Activated CD4-positive, alpha-beta memory T cell treated with anti-CD3 and anti-CD28 coated beads for 36 hours (primary cell): ENCODE data around the gene KISS1. TPM values are rescaled to one million over a fixed set of nuclear protein-coding genes. Genes with fewer than 3 reads are reported as not detected.

ENCODE experiments used
- CTCF ChIA-PET: fragments of 350-600 bp; sonication (Branson Sonifier 250); formaldehyde crosslinking; loops from one replicate; lab custom pipeline; 2021; ENCODE audit warnings: antibody characterized with exemption, inconsistent platforms; lab: Charles Lee
- POLR2A ChIA-PET: fragments of 350-600 bp; sonication (Branson Sonifier 250); formaldehyde crosslinking; loops from one replicate; lab custom pipeline; 2021; ENCODE audit warnings: antibody characterized with exemption; lab: Charles Lee
- DNase-seq: peaks from one replicate; pipeline ENCODE4 v3.0.0-alpha.2; 2020
- H3K27ac Mint-ChIP-seq: one replicate; pipeline ENCODE4 v1.8.0; 2021; ENCODE audit warnings: mixed read lengths
- H3K27me3 Mint-ChIP-seq: one replicate; pipeline ENCODE4 v1.8.0; 2021; ENCODE audit warnings: mixed read lengths
- H3K36me3 Mint-ChIP-seq: one replicate; pipeline ENCODE4 v1.8.0; 2021; ENCODE audit warnings: mixed read lengths
- H3K4me1 Mint-ChIP-seq: one replicate; pipeline ENCODE4 v1.8.0; 2021; ENCODE audit warnings: low read depth, mixed read lengths
- H3K4me3 Mint-ChIP-seq: one replicate; pipeline ENCODE4 v1.8.0; 2021; ENCODE audit warnings: mild to moderate bottlenecking, mixed read lengths
- H3K9me3 Mint-ChIP-seq: one replicate; pipeline ENCODE4 v1.8.0; 2021; ENCODE audit warnings: mixed read lengths
- intact Hi-C: fragments of 100-400 bp; cut with micrococcal nuclease; formaldehyde crosslinking; loops from one replicate; pipeline ENCODE4 v1.15.1; 2023
- total RNA-seq, 2 experiments: library from RNA; stranded (reverse); gene quantifications; one replicate each; pipeline ENCODE4 v1.2.3, GENCODE V29; 2021

Gene KISS1
- total RNA-seq, 2 experiments from 2014 or later = not detected

DNA sequence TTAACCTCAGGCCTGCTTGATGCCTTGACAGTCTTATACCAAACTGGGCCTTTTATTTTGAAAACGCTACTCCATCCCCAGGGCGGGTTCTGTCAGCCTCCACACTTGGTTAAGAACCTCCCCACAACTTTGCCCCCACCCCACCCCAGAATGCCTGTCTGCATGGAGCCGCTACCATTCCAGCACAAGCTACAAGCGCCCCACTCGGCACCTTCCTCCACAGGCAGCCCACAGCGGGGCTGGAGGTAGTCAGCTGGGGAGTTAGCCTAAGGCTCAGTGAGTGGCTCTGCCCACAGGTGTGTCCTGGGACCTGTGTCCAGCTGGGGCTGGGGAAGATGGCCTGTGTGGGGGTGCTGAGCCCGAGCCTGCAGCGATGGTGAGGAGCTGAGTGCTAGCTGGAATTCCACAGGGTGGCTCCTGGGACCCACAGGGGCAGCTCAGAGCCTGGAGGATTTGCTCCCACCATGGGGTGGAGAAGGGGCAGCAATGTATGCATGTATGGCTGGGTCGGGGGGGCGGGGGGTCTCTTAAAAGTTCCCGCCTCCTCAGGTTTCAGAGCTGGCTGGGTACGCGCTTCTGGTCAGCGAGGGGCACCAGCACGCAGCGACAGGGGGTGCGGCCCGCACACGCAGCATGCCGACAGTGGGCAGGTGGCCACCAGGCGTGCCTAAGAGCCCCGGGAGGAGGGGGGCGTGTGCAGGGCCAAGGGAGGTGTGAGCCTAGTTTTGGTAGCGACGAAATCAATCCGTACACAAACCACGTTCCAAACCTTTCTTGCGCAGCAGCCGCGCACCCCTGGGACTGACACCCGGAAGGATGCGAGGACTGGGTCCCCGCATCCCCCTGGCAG lies 45.4 kb downstream of the KISS1 start:
- Mint-ChIP-seq H3K4me1 (peaks cover 3% of the 10 kb centered on the region), H3K9me3 (no peaks in the 10 kb centered on the region), H3K27me3 (no peaks in the 10 kb centered on the region), H3K27ac (no peak overlapping the region), H3K4me3 (peak overlapping the region; percentile 54), H3K36me3 (no peaks in the 10 kb centered on the region)
- DNase-seq = no peak
- POLR2A ChIA-PET = interaction anchor here (0.5 to 0.6 kb wide), 2 partner anchors 326 to 331 kb away, joined by 3 read pairs; no protein-coding TSS in a partner anchor
- CTCF ChIA-PET = interaction anchor here (1.1 to 1.5 kb wide), 5 partner anchors 9 to 248 kb away, joined by 3 to 4 read pairs (median 3); partner anchors contain the start of gene GOLT1A
- intact Hi-C loops = no loop called here

DNA sequence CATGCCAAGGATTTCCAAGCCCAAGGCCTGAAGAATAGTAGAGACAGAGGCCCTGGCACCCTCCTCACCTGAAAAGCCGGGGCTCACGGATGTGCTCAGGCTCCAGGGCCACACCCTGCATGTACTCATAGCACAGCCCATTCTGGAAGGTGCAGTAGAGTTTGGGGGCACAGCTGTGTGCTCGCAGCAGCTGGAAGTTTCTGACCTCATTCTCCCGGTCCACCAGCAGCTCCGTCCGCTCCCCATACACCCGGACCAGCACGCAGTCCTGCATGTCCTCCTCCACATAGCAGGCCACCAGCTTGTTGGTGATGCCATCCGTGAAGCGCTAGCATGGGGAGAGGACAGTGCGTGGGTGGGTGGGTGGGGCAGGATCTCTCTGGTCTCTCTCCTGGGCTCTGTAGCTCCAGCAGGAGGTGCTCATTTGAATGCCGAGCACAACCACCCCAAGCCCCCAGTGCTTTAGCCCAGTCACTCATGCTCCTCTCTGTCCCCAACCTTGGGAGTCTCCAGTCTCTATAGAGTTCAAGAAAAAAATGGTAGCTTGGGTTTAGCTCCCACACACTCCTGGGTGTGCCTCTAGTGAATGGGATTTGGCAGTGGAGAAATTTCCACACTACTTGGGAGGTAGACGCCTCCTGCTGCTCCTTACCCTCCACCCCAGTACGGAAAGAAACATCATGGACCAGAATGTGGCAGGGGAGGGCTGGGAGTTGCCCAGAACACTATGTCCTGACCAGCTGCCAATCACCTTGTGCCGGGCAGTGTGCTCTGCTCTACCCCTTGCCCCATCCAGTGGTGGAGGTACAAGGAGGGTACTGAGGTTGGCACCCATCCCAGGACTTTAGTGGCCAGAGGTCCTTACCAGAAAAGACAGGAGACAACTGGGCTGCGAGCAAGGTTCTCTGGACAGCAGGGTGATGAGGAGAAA lies 46.4 kb downstream of the KISS1 start:
- DNase-seq = no peak
- ChIA-PET CTCF (interaction anchor here (0.8 to 1.4 kb wide), 3 partner anchors 13 to 249 kb away, joined by 3 to 4 read pairs (median 3); no protein-coding TSS in a partner anchor), POLR2A (interaction anchor here (0.6 to 0.7 kb wide), 2 partner anchors 330 to 368 kb away, joined by 3 read pairs; no protein-coding TSS in a partner anchor)
- Mint-ChIP-seq H3K27me3 (no peaks in the 10 kb centered on the region), H3K36me3 (peaks cover 1% of the 10 kb centered on the region), H3K4me1 (peaks cover 3% of the 10 kb centered on the region), H3K9me3 (no peaks in the 10 kb centered on the region), H3K27ac (no peak overlapping the region), H3K4me3 (peak overlapping the region; percentile 9)
- intact Hi-C loops = no loop called here

DNA sequence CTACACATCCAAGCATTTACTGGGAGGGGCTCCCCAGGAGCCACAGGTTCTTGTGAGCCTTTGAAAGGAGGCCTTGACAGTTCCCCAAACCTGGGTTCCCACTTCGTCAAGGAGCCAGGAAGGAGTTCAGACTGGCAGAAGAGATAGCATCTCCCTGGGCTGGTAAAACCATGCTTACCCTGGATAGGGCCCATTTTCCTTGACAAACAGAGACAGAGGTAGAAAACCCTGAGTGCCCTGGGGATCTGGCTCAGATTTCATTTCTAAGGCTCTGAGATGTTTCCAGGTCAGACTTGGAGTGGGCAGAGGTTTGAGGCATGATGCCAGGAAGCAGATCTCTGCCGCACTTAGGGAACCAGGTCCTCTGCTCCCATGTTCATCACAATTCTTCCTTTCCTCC lies 47.2 kb downstream of the KISS1 start:
- POLR2A ChIA-PET = no interaction called here
- Mint-ChIP-seq H3K4me1 (peaks cover 3% of the 10 kb centered on the region), H3K27me3 (no peaks in the 10 kb centered on the region), H3K4me3 (no peak overlapping the region), H3K36me3 (peaks cover 1% of the 10 kb centered on the region), H3K27ac (no peak overlapping the region), H3K9me3 (no peaks in the 10 kb centered on the region)
- CTCF ChIA-PET = interaction anchor here (0.8 to 1.4 kb wide), 2 partner anchors 57 to 249 kb away, joined by 3 to 4 read pairs; no protein-coding TSS in a partner anchor
- intact Hi-C loops = no loop called here
- DNase-seq = no peak

DNA sequence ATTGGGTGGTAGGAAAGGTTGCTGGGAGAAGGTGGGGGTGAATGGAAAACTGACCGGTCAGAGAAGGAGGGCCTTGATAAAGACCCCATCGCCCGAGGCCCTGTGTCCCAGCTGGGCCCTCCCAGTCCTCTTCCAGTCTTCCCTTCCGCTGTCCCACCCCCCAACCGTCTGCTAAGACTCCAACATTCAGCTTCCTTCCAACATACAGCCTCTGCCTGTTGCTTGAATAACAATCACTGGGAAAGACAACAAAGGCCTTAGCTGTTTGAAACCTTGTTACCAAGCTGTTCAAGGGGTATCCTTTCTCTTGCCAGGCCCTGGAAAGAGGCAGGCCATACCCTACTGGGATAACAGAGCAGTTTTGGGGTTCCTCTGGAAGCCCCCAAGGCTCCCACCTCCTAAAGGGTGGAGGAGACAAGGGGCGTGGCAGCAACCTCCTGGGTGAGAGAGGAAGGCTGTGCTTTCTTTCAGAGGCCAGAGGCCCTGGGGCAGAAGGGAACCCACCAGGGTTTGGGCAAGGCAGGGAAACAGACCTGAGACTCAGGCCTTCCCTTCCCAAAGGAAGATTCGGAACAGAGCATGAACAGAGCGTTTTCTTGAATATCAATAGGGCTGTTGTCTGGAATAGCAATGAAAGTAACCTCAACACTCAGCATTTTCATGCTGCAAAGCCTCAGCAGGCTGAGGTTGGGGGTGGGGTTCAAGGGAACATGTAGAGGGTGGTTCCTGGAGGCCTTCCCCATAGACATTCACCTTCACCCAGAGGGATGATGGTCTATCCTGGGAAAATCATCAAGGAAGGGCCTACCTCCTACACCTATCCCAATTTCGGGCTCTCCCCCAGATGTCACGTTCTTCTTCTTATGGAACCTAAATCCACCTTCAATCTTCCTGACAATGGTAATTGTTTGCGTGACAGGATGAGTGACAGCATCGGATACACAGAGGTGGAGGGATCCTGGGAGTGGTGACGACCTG lies 48.6 kb downstream of the KISS1 start:
- ChIA-PET CTCF (interaction anchor here (1.0 to 1.4 kb wide), 2 partner anchors 251 to 284 kb away, joined by 3 to 4 read pairs; no protein-coding TSS in a partner anchor), POLR2A (no interaction called here)
- intact Hi-C loops = no loop called here
- peaks cover 3% of the 10 kb centered on the region for H3K4me1 Mint-ChIP-seq
- no peak overlapping the region for H3K27ac Mint-ChIP-seq
- DNase-seq = no peak
- peaks cover 1% of the 10 kb centered on the region for H3K36me3 Mint-ChIP-seq
- no peaks in the 10 kb centered on the region for H3K27me3 Mint-ChIP-seq
- H3K9me3 Mint-ChIP-seq = no peaks in the 10 kb centered on the region
- H3K4me3 Mint-ChIP-seq = no peak overlapping the region

GRCh38 chr1:204146965-204147364 lies 49.3 kb downstream of the KISS1 start:
- no peak overlapping the region for H3K27ac Mint-ChIP-seq

GRCh38 chr1:204146309-204146708 lies 50.0 kb downstream of the KISS1 start:
- Mint-ChIP-seq H3K4me1 (no peaks in the 10 kb centered on the region), H3K27ac (no peak overlapping the region), H3K27me3 (no peaks in the 10 kb centered on the region), H3K36me3 (peaks cover 1% of the 10 kb centered on the region), H3K9me3 (no peaks in the 10 kb centered on the region), H3K4me3 (no peak overlapping the region)
- POLR2A ChIA-PET = no interaction called here
- CTCF ChIA-PET = no interaction called here
- intact Hi-C loops = no loop called here
- no peak for DNase-seq

More at GRCh38 chr1:204146965-204147364, 49.3 kb downstream of the KISS1 start:
- Mint-ChIP-seq H3K27me3 (no peaks in the 10 kb centered on the region), H3K4me1 (no peaks in the 10 kb centered on the region), H3K4me3 (no peak overlapping the region), H3K36me3 (peaks cover 1% of the 10 kb centered on the region), H3K9me3 (no peaks in the 10 kb centered on the region)
- ChIA-PET CTCF (interaction anchor here (1.0 kb wide), 1 partner anchor 285 kb away, joined by 3 read pairs; no protein-coding TSS in a partner anchor), POLR2A (no interaction called here)
- intact Hi-C loops = no loop called here
- DNase-seq = no peak

DNA sequence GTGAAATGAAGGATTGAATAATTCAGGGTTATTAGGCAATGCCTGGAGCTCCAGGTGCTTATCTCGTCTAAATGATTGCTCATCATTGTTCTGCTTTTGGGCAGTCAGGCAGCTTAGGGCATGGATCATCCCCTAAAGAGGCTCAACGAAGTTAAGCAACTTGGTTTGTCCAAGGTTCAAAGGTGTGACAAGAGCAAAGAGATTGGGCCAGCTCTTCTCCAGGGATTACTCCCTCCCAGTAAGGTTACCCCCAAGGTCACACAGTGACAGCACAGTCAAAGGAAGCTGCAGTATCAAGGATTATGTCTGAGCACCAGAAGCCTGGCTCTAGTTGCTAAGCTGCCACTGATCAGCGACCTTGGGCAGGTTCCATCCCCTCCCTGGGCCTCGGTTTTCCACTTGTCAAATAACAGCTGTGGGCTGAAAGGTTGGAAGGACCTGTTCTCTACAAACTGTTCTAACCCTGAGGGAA lies 51.2 kb downstream of the KISS1 start:
- intact Hi-C loops = no loop called here
- DNase-seq = no peak
- Mint-ChIP-seq H3K27me3 (no peaks in the 10 kb centered on the region), H3K36me3 (peaks cover 1% of the 10 kb centered on the region), H3K4me3 (no peak overlapping the region), H3K9me3 (no peaks in the 10 kb centered on the region), H3K4me1 (no peaks in the 10 kb centered on the region), H3K27ac (no peak overlapping the region)
- CTCF ChIA-PET = interaction anchor here (0.6 to 0.8 kb wide), 3 partner anchors 15 to 299 kb away, joined by 3 read pairs; no protein-coding TSS in a partner anchor
- POLR2A ChIA-PET = no interaction called here

GRCh38 chr1:204143276-204144041 lies 52.8 kb downstream of the KISS1 start:
- Mint-ChIP-seq H3K27me3 (no peaks in the 10 kb centered on the region), H3K27ac (no peak overlapping the region), H3K4me3 (no peak overlapping the region), H3K4me1 (no peaks in the 10 kb centered on the region), H3K36me3 (peaks cover 1% of the 10 kb centered on the region), H3K9me3 (no peaks in the 10 kb centered on the region)
- CTCF ChIA-PET = no interaction called here
- intact Hi-C loops = no loop called here
- no peak for DNase-seq
- POLR2A ChIA-PET = no interaction called here

- POLR2A ChIA-PET = no interaction called here
- no peaks in the 10 kb centered on the region for H3K27me3 Mint-ChIP-seq
- H3K4me3 Mint-ChIP-seq = no peak overlapping the region
- DNase-seq = no peak
- intact Hi-C loops = no loop called here
- H3K4me1 Mint-ChIP-seq = no peaks in the 10 kb centered on the region
- no peaks in the 10 kb centered on the region for H3K9me3 Mint-ChIP-seq
- H3K27ac Mint-ChIP-seq = no peak overlapping the region
- H3K36me3 Mint-ChIP-seq = peaks cover 1% of the 10 kb centered on the region
- CTCF ChIA-PET = interaction anchor here (0.5 to 0.9 kb wide), 2 partner anchors 13 to 256 kb away, joined by 3 to 4 read pairs; no protein-coding TSS in a partner anchor
These were observed 54.0 kb downstream of the KISS1 start for GRCh38 chr1:204142032-204142974.

GRCh38 chr1:204141131-204141530 lies 55.2 kb downstream of the KISS1 start:
- ChIA-PET POLR2A (no interaction called here), CTCF (no interaction called here)
- no peaks in the 10 kb centered on the region for H3K4me1 Mint-ChIP-seq
- H3K4me3 Mint-ChIP-seq = no peak overlapping the region
- peaks cover 1% of the 10 kb centered on the region for H3K36me3 Mint-ChIP-seq
- no peaks in the 10 kb centered on the region for H3K9me3 Mint-ChIP-seq
- intact Hi-C loops = no loop called here
- H3K27ac Mint-ChIP-seq = no peak overlapping the region
- no peak for DNase-seq
- no peaks in the 10 kb centered on the region for H3K27me3 Mint-ChIP-seq
